HFF-Myc (cell line): Measurements from ENCODE around the gene EGFL7.

Experiments used
- DNase-seq: peaks from one replicate; pipeline ENCODE4 v3.0.0-alpha.2; 2011; ENCODE audit warnings: low read depth; ENCODE audit errors: extremely low read depth
- H3K4me3 ChIP-seq: replicated peaks from 2 replicates; pipeline ENCODE4 v1.5.1; 2011; ENCODE audit warnings: low read depth, mild to moderate bottlenecking, control low read depth, low read length
- TF ChIP-seq, protein P1 (sequence below): IDR thresholded peaks from 2 replicates; pipeline ENCODE4 v1.5.1; 2012; ENCODE audit warnings: mild to moderate bottlenecking, low read depth, low read length, control low read depth; ENCODE audit errors: missing control alignments

The EGFL7 gene

DNA sequence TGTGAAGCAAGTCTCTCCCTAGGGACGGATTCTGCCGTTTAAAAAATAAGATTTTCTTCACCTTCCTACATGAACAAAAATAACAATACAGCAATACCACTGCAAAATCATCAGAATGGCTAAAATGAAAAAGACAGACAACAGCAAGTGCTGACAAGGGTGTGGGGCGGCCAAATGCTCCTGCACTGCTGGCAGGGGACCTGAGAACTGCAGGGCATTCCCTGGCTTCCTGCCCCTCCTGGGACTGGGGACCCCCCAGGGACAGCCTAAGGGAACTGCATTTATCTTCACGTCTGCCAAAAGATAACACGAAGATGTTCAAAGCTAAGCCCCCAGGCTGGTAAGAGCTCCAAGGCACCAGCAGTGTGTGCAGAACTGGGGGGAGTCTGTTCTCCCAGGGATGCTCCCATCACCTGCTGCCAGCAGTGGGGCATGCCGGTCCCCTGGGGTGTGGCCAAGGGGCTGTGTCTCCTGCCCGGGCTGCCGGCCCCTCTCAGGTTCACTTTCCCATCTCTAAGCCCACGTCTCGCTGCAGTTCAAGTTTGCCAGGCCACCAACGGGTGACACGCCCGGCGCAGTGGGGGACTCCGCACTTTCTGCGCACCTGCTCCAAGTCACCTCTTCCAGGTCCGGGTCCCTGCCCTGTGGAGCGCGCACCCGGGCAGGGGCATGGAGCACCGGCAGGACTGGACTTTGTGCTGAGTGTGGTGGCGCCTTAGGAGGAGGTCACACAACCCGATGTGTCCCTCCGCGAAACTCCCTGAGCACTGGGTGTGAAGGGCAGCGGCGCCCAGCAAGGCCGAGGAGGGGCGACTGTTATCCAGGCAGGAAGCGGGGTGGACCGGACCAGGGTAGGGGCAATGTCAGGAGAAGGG lies 4.5 kb upstream of the EGFL7 start:
- no peak overlapping the region for H3K4me3 ChIP-seq
- TF ChIP-seq, protein P1, sequence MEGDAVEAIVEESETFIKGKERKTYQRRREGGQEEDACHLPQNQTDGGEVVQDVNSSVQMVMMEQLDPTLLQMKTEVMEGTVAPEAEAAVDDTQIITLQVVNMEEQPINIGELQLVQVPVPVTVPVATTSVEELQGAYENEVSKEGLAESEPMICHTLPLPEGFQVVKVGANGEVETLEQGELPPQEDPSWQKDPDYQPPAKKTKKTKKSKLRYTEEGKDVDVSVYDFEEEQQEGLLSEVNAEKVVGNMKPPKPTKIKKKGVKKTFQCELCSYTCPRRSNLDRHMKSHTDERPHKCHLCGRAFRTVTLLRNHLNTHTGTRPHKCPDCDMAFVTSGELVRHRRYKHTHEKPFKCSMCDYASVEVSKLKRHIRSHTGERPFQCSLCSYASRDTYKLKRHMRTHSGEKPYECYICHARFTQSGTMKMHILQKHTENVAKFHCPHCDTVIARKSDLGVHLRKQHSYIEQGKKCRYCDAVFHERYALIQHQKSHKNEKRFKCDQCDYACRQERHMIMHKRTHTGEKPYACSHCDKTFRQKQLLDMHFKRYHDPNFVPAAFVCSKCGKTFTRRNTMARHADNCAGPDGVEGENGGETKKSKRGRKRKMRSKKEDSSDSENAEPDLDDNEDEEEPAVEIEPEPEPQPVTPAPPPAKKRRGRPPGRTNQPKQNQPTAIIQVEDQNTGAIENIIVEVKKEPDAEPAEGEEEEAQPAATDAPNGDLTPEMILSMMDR, result no peak
- no peak for DNase-seq

DNA sequence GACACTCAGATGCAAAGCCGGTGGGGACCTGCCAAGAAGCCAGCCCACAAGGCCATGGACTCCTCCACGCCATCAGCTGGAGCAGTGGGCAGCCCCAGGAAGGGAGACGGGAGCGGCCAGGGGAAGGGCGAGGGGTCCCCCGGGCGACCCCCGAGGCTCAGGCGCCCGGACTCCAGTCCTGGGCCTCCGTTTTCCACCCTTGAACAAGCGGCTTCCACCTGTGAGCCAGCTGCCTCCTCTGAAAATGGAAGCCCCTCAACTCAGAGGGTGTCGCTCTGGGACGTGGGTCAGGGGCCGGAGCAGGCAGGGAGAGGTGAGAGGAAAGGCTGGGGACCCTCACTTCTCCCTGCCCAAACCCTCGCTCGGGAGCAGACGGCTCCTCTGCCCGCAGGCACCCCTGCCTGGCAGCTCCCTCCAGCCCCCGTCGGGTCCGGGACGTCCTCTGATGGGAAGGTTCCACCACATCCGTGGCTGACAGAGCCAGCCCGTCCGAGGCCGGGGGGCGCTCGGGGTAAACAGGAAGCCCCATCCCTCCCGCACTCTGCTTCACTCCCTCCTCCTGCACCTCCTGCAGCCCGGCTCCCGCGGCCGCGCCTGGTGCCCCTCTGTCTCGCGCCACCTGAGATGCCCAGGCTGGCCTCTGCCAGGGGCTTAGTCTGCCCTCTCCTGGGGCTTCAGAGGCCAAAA lies 3.7 kb upstream of the EGFL7 start:
- DNase-seq, result no peak
- TF ChIP-seq, protein P1, result no peak
- no peak overlapping the region for H3K4me3 ChIP-seq

DNA sequence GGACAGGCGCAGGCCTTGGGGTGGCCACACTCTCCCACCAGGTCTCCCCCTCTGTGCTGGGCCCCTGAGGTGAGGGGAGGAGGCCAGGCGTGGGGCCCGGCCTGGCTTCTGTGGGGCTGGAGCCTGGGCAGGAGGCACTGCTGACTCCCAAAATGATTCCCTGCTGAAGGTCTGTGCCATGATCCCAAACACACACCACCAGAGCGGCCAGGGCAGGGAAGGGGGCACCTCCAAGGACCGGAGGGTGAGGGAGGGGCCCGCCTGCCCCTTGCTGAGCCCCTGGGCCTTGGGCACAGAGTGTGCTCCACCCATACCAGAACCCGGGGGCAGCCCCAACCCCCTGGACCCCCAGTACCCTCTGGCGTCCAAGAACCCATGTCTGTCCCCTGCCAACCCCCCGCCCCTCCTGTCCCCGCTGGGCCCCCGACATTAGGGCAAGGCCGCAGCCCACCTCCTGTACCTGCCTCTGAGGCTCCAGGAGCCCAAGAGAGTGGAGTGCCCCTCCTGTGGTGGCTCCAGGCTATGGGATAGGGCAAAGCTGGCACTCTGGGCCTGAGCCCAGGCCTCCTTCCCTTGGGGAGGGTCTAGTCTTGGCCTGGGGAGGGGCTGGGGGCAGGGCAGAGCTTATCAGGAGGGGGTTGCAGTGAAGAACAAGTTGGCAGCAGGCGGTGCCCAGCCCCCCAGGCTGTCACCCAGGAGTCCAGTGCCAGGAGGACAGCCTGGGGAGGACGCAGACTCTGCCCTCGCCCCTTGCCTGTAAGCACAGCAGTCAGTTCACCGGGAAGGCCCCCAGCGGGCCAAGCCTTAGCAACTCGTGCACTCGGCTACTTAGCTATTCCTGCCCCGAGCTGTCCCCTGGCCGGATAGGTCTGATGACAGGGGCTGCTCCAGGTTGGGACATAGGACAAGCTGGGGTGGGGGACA lies 2.6 kb upstream of the EGFL7 start:
- TF ChIP-seq, protein P1, result no peak
- no peak overlapping the region for H3K4me3 ChIP-seq
- DNase-seq, result no peak

DNA sequence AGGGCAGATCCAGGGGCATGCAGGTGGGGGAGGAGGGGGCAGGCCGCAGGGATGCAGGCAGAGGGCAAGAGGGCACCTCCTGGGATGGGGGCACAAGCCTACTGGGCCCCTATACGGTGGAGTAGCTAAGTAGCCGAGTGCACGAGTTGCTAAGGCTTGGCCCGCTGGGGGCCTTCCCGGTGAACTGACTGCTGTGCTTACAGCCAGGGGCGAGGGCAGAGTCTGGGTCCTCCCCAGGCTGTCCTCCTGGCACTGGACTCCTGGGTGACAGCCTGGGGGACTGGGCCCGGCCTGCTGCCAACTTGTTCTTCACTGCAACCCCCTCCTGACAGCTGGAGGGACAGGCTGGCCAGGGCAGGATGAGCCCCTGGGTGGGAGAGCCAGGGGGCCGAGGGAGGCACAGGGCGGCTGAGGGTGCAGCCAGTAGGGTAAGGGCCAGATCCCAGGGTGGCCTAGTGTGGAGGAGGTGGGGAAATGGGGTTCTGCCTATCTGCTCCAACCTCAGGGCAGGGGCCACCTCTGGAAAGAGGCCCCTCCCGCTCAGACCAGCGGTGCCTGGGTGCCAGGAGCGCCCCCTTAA lies 1.7 kb upstream of the EGFL7 start:
- no peak overlapping the region for H3K4me3 ChIP-seq
- TF ChIP-seq, protein P1, result no peak
- no peak for DNase-seq

DNA sequence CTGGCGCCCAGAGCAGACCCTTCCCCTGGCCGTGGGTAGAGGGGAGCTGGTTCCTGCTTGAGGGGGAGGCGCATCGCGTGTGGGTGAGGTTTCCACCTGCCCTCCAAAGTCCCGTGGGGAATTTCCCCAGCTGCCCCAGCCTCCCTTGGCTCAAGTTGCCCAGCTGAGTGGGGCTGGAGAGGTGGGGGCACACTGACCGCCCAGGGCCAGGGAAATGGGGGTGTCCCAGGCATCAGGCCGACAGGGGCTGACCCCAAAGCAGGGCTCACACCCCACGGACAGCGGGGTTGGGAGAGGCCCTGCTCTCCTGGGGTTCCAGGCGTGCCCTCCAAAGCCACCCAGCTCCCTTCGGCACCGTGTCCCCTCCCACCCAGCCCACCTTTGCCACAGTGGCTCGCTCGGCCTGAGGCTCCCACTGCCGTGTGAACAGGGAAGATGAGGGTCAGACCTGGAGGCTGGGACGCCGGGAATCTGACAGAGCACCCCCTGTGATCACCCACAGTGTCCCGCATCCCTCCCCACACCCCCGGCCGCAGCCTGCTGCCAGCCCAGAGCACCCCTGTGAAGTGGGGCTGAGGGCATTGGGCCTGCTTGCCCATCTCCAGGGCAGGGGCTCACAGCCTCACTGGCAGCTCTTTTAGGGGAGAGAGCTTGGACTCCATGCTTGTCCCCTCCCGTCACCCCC lies 933 bp upstream of the EGFL7 start:
- no peak for DNase-seq
- TF ChIP-seq, protein P1, result no peak
- no peak overlapping the region for H3K4me3 ChIP-seq

DNA sequence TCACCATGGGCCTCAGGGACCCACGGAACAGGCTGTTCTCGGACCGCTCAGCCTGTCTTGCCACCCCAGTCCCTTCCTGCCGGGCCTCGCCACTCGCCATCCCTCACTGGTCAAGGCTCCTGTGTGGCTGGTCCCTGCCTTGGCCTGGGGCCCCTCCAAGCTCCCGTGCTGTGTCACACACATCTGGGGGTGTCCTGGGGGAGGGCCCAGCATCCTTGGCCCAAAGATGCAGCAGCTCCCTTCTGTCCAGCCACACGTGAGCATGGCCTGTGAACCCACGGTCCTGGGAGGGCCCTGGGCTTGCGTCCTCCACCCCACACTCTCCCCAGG lies 425 bp upstream of the EGFL7 start:
- no peak for DNase-seq
- TF ChIP-seq, protein P1, result no peak
- H3K4me3 ChIP-seq, result no peak overlapping the region
